ENCODE results near the gene HYOU1.
"Not testable (repeated sequence)": the region's sequence is repeated elsewhere in the genome, so short reads cannot be mapped to it uniquely, and the experiment has no call there.

DNA sequence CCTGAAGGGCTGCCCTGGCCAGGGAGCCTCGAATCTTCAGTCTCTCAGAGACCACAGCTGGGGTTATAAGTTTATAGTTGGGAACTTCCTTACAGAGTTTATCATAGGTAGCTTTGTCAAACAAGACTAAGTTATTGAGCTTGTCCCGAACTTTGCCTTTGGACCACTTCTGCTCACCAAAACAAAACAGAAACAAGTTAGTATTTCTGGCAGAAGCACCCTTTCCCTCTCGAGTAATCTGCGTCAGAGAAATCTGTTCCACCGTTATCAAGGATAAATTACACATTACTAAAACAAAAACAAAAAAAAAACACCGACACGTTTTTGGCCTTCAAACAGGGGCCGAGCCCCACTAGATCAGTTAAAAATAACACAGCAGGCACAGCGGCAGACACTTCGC lies 39.6 kb downstream of the HYOU1 start:
- TF ChIP-seq, protein P1, sequence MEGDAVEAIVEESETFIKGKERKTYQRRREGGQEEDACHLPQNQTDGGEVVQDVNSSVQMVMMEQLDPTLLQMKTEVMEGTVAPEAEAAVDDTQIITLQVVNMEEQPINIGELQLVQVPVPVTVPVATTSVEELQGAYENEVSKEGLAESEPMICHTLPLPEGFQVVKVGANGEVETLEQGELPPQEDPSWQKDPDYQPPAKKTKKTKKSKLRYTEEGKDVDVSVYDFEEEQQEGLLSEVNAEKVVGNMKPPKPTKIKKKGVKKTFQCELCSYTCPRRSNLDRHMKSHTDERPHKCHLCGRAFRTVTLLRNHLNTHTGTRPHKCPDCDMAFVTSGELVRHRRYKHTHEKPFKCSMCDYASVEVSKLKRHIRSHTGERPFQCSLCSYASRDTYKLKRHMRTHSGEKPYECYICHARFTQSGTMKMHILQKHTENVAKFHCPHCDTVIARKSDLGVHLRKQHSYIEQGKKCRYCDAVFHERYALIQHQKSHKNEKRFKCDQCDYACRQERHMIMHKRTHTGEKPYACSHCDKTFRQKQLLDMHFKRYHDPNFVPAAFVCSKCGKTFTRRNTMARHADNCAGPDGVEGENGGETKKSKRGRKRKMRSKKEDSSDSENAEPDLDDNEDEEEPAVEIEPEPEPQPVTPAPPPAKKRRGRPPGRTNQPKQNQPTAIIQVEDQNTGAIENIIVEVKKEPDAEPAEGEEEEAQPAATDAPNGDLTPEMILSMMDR (IDR thresholded peaks at IDR 0.05), result not testable (repeated sequence)
- not testable (repeated sequence) for TF ChIP-seq ZFX (IDR thresholded peaks at IDR 0.05; ENCODE audit: borderline replicate concordance)

All from 22Rv1 (cell line).